GM18861 (cell line): ENCODE data around the gene SKAP1.

Source experiments
- ATAC-seq: cut with Tn5 transposase; IDR thresholded peaks from one replicate; pipeline ENCODE4 v1.9.1; 2021; ENCODE audit not compliant: unreplicated experiment

SKAP1 gene

DNA sequence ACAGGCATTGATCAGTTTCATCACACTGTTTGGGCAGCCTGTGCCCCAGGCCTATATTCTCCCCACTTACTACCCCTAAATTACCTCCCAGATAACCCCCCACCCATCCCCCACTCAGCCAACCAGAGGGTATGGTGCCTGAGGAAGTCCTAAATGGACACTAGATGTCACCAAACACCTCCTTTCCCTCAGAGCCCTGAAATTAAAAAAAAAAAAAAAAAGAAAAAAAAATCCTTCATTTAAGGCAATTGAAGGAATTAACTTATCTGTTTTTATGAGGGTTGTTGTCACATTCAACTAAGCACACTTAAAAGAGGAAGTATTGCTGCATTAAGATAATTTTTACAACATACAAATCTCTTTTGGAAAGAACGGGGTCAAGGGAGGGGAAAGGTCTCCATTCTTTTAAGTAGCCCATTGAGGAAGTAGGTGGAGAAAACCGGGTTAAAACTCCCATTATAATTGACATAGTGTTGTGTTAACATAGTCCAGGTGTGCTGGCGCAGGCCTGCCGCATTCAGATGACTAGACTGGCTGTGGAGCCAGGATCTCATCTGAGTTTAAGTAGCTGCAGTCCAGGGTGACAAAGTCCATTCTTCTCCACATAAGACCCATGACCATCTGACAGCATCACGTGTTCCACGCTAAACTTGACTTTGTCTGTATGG, 276.2 kb downstream of the SKAP1 start:
- ATAC-seq: no peak

DNA sequence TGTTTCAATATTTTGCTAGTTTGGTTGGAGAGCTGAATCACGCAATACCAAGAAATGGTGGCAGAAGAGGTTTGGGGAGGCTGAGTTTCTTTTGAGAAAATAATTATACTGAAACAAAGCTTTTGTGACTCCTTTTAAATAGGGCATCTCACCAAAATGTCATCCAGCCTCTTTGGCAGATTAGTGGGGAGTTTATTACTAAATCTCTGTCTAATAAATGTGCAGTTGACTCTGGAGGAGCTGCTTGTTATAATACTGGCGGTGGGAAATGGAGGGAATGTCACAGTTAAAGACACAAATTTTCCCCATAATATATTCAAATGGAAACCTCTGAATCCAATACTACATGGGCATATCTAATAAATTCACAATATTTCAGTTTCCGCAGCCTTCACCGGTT, 277.7 kb downstream of the SKAP1 start:
- no peak for ATAC-seq

DNA sequence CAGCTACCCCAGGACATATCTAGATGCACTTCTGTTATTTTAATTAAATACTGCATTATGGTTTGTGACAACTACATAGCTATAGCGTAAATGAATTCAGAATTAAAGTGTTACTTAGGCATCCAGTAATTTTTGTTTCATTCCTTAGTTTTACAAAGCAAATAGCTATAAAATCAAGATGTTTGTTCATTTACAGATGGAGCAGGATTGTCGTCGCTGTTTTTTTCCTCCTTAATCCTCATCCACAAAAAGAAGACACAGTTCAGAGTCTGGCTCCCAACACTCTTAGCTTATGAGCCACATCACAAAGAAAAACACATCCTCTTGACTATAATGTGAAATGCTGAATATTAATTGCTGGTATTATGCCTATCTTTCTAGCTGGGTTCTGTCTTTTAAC, 278.8 kb downstream of the SKAP1 start:
- ATAC-seq: no peak

- no peak for ATAC-seq
These were observed 279.4 kb downstream of the SKAP1 start for GRCh38 chr17:48150597-48151001.

GRCh38 chr17:48149787-48150463, 280.1 kb downstream of the SKAP1 start:
- no peak for ATAC-seq

GRCh38 chr17:48148854-48149786, 280.9 kb downstream of the SKAP1 start:
- ATAC-seq: no peak

DNA sequence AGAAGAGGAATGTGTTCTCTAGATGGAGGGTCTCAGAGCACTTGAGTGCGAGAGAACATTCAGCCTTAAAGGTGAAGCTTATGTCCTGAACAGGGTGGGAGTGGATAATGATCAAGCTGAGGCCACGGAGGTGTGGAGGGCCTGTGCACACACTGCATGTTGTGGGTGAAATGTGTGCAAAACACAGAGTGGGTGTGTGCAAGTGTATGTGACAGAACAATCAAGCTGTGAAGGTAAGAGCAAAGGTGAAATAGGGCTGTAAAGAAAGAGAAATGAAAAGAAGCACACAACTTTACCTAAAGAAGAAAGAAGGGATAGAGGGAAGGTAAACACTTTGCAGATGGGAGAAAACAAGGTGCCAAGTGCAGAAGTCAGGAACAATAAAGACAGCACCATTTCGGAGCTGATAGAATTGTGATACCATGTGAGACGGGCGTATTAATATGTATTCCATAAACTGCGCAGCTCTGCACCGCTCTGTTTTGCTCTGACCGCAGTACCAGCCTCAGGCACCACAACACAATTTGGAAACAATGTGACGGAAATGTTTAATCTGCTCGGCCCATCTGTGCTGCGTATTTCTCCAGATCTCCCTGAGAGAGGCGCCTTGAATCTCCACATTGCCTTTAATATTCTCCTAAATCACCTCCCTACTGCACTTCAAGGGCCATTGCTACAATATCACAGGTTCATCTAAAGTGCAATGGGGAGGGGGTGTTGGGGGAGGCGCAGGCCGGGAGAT, 281.8 kb downstream of the SKAP1 start:
- ATAC-seq: no peak

- ATAC-seq: no peak
These were observed 284.8 kb downstream of the SKAP1 start for GRCh38 chr17:48144976-48145798.

GRCh38 chr17:48144231-48144630, 285.8 kb downstream of the SKAP1 start:
- ATAC-seq: no peak

DNA sequence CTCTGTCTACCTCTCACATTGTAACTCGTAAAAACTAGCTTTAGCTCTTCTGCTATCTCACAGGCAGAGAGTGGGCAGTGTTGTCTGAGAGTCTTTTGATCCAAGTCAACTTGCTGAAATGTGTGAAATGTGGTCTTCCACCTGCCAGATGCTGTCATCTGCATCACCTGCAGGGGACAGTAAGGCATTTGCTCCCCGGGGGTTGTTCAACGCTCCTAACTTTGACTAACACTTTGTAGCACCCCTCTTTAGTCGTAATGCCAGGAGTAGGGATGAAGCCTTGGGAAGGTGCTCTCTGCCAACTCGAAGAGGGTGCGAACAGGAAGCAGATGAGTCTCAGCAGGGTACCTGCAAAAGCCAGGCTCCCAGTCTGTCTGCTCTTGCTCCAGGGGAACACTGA, 286.4 kb downstream of the SKAP1 start:
- ATAC-seq: no peak

DNA sequence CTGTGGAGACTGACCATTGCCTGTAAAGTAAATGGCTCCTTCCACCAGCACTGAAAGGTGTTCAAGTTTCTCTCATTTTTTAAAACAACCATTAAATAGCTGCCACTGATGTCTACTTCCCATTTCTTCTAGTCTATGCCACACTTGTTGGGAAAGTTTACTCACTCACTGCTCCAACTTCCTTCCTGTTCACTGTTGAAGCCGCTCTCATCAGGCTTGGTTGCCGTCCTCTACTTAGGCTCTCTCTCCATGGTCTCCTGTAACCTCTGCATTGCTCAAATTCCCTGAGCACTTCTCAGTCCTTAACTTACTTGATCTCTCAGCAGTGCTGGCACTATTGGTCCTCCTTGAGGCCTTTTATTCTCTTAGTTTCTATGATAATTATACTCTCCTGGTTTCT, 290.1 kb downstream of the SKAP1 start:
- no peak for ATAC-seq

- ATAC-seq: no peak
These were observed 292.4 kb downstream of the SKAP1 start for GRCh38 chr17:48137656-48138055.

DNA sequence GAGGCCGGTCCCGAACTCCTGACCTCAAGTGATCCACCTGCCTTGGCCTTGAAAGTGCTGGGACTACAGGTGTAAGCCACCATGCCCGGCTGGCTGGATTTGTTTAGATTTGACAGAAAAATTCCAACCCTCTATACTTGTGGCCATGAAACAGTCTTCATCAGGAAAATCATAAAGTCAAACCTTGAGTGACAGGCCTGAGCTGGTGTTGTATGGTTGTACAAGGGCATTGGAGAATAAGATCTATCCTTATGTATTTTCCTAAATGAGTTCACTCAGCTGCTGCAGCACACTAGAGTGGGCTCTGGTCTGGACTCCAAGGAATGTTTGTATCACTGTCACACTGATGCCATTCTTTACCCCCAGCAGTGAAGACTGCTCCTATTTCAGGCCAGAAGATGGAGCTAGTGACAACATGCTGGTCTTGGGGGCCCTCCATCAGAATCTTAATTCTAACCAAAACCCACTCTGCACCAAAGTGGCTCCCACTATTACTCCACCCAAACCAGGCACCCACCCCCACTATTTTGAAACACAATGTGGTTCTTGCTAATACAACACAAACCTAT, 295.0 kb downstream of the SKAP1 start:
- ATAC-seq: no peak

DNA sequence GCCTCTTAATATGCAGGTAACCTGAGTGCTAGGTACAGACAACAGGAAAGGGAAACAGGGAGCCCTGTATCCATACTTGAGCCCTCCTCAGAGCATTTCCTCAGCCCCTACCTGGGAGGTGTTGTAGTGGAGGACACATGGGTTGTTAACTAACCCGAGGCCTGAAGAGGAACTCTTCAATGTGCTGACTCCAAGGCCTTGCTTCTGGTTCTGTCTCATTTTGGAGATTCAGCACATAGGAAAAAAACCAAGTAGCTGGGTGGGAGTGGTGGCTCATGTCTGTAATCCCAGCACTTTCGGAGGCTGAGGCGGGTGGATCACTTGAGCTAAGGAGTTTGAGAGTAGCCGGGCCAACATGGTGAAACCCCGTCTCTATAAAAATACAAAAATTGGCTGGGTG, 297.6 kb downstream of the SKAP1 start:
- ATAC-seq: no peak

GRCh38 chr17:48131216-48131824, 298.7 kb downstream of the SKAP1 start:
- no peak for ATAC-seq

- ATAC-seq: no peak
These were observed 300.0 kb downstream of the SKAP1 start for GRCh38 chr17:48129981-48130380.

DNA sequence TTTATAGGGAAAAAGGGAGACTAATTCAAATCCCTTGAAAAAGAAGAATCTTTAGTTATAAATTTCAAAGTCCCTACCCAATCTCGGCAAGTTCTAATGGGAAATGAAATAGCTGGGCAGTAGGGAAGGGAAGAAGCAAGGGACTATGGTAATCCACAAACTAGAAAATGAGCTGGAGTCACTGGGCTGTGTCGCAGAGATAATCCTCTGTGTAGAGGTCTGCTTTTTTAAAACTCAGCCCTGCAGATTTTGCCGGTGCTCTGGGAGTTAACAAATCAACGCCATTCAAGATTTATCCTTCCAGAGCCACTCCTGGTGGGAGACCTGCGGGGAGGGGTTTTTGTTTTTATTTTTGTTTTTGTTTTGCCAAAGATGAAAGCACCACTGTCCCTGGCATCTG, 301.6 kb downstream of the SKAP1 start:
- ATAC-seq: no peak

GRCh38 chr17:48127371-48128051, 302.5 kb downstream of the SKAP1 start:
- ATAC-seq: no peak

DNA sequence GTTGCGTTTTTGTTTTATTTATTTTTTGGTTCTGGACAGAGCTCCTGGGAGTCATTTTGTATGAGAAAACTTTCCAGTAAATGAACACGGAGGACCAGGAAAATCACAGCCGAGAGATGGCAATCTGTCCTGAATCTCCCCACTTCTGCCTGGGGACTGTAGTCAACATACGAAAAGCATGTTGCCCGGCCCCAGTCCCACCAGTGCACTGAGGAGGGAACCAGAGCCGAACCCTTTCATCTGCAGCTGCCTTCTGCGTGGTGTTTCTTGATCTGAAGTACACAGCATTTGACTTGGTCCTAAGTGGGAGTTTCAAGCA, 303.5 kb downstream of the SKAP1 start:
- ATAC-seq: no peak
